CD4-positive, CD25-positive, alpha-beta regulatory T cell (primary cell): ENCODE results near the gene SNURF. TPM values are rescaled to one million over a fixed set of nuclear protein-coding genes. Genes with fewer than 3 reads are reported as not detected.

Experiments
- ATAC-seq, 2 donors: fragments of 150-1000 bp; cut with Tn5 transposase; one replicate each; pipeline ENCODE4 v1.10.0; 2021; ENCODE audit warnings: low read depth in 2 of 2, moderate number of reproducible peaks in 2 of 2, moderate library complexity in 1 of 2
- DNase-seq, 3 donors: peaks; one replicate each; pipeline versions ENCODE4 v3.0.0 to v3.0.0-alpha.2; 2012 to 2022; ENCODE audit warnings: mixed read lengths in 1 of 3
- H3K27ac ChIP-seq: one replicate; pipeline ENCODE4 v1.7.0; 2013; ENCODE audit warnings: mild to moderate bottlenecking, low read length; ENCODE audit not compliant: insufficient read depth, poor library complexity, severe bottlenecking
- H3K27me3 ChIP-seq: one replicate; pipeline ENCODE4 v1.7.0; 2013; ENCODE audit warnings: low read length; ENCODE audit not compliant: control insufficient read depth, insufficient read depth
- H3K36me3 ChIP-seq: one replicate; pipeline ENCODE4 v1.7.0; 2013; ENCODE audit warnings: mild to moderate bottlenecking, low read length, moderate library complexity; ENCODE audit not compliant: control insufficient read depth, insufficient read depth
- H3K4me1 ChIP-seq: 2 replicates; pipeline ENCODE4 v1.7.0; 2013; ENCODE audit warnings: mild to moderate bottlenecking, low read length; ENCODE audit not compliant: insufficient read depth, control insufficient read depth, poor library complexity, severe bottlenecking
- H3K4me3 ChIP-seq: one replicate; pipeline ENCODE4 v1.7.0; 2013; ENCODE audit warnings: low read depth, mild to moderate bottlenecking, low read length, moderate library complexity
- H3K9me3 ChIP-seq, 2 experiments: 1 replicate in 1 of 2; 2 replicates in 1 of 2; pipeline ENCODE4 v1.7.0; 2013; ENCODE audit warnings: low read length in 2 of 2, mild to moderate bottlenecking in 1 of 2, moderate library complexity in 1 of 2; ENCODE audit not compliant: control insufficient read depth in 2 of 2
- H3K27ac Mint-ChIP-seq, 3 donors: one replicate each; pipeline ENCODE4 v1.8.0; 2020 to 2022; ENCODE audit warnings: mild to moderate bottlenecking in 3 of 3, mixed read lengths in 3 of 3, moderate library complexity in 2 of 3
- H3K27me3 Mint-ChIP-seq: one replicate; pipeline ENCODE4 v1.8.0; 2022; ENCODE audit warnings: mild to moderate bottlenecking, mixed read lengths
- H3K36me3 Mint-ChIP-seq: one replicate; pipeline ENCODE4 v1.8.0; 2020; ENCODE audit warnings: mixed read lengths
- H3K4me1 Mint-ChIP-seq, 4 donors: one replicate each; pipeline ENCODE4 v1.8.0; 2020 to 2022; ENCODE audit warnings: mixed read lengths in 4 of 4, mild to moderate bottlenecking in 1 of 4
- H3K4me3 Mint-ChIP-seq, 4 donors: one replicate each; pipeline ENCODE4 v1.8.0; 2020 to 2022; ENCODE audit warnings: mild to moderate bottlenecking in 4 of 4, mixed read lengths in 4 of 4, moderate library complexity in 3 of 4
- H3K9me3 Mint-ChIP-seq, 7 donors: one replicate each; pipeline ENCODE4 v1.8.0; 2020 to 2022; ENCODE audit warnings: mixed read lengths in 7 of 7, mild to moderate bottlenecking in 3 of 7, moderate library complexity in 2 of 7
- polyA plus RNA-seq, 4 donors: library from polyadenylated mRNA; unstranded; fragments of 300-500 nt; fragmentation: Illumina TruSeq; gene quantifications; one replicate each; pipeline ENCODE4 v1.2.3, GENCODE V29; 2021
- total RNA-seq: library from RNA; stranded (reverse); gene quantifications from one replicate; pipeline ENCODE4 v1.2.3, GENCODE V29; 2022

The SNURF gene
- total and polyA plus RNA-seq, 5 donors from 2014 or later = 19.6 to 38.1 (median 32.4) TPM

GRCh38 chr15:24955531-24955921, 739 bp downstream of the SNURF start:
- ATAC-seq = peak in 1 of 2 donors; percentile 2
- peak overlapping the region; percentile 97 to 98 (median 98) for H3K27ac Mint-ChIP-seq
- H3K9me3 ChIP-seq = peaks cover 1 to 12% of the 10 kb centered on the region in 2 experiments

GRCh38 chr15:24956111-24956838, 1.5 kb downstream of the SNURF start:
- no peaks in the 10 kb centered on the region for H3K27me3 Mint-ChIP-seq
- Histone ChIP-seq H3K36me3 (no peaks in the 10 kb centered on the region), H3K4me1 (peaks cover 5% of the 10 kb centered on the region), H3K9me3 (peaks cover 3 to 13% of the 10 kb centered on the region in 2 experiments), H3K27ac (peak overlapping the region; percentile 81), H3K27me3 (no peaks in the 10 kb centered on the region), H3K4me3 (peak overlapping the region; percentile 97)
- peaks cover 5 to 31% (median 11%) of the 10 kb centered on the region in 4 donors for H3K4me1 Mint-ChIP-seq
- H3K9me3 Mint-ChIP-seq = peaks cover 0 to 19% (median 4%) of the 10 kb centered on the region in 7 donors
- peak; percentile 75 to 78 for ATAC-seq
- H3K27ac Mint-ChIP-seq = peak overlapping the region; percentile 97 to 98 (median 98)
- DNase-seq = peak; percentile 64 to 79 (median 68)
- peaks cover 16% of the 10 kb centered on the region for H3K36me3 Mint-ChIP-seq
- peak overlapping the region; percentile 93 to 98 (median 96) for H3K4me3 Mint-ChIP-seq

More at GRCh38 chr15:24955531-24955921, 739 bp downstream of the SNURF start:
- Histone ChIP-seq H3K27me3 (no peaks in the 10 kb centered on the region), H3K27ac (peak overlapping the region; percentile 81), H3K36me3 (no peaks in the 10 kb centered on the region), H3K4me3 (peak overlapping the region; percentile 97), H3K4me1 (peaks cover 5% of the 10 kb centered on the region)
- H3K27me3 Mint-ChIP-seq = no peaks in the 10 kb centered on the region
- DNase-seq = peak in 1 of 3 donors; percentile 1
- H3K4me1 Mint-ChIP-seq = peaks cover 5 to 27% (median 11%) of the 10 kb centered on the region in 4 donors
- peak overlapping the region; percentile 93 to 98 (median 96) for H3K4me3 Mint-ChIP-seq
- H3K9me3 Mint-ChIP-seq = peaks cover 0 to 17% (median 4%) of the 10 kb centered on the region in 7 donors
- peaks cover 10% of the 10 kb centered on the region for H3K36me3 Mint-ChIP-seq

- peaks cover 17% of the 10 kb centered on the region for H3K36me3 Mint-ChIP-seq
- no peak for DNase-seq
- peak overlapping the region in 3 of 4 donors; percentile 4 to 77 (median 50) for H3K4me3 Mint-ChIP-seq
Observed at GRCh38 chr15:24957691-24958090, 2.9 kb downstream of the SNURF start.

GRCh38 chr15:24961967-24962366, 7.2 kb downstream of the SNURF start:
- Mint-ChIP-seq H3K27me3 (no peaks in the 10 kb centered on the region), H3K36me3 (peaks cover 44% of the 10 kb centered on the region), H3K4me3 (no peak overlapping the region), H3K4me1 (peaks cover 7 to 29% (median 10%) of the 10 kb centered on the region in 4 donors), H3K9me3 (peaks cover 0 to 41% (median 16%) of the 10 kb centered on the region in 7 donors), H3K27ac (no peak overlapping the region)
- H3K36me3 ChIP-seq = peaks cover 49% of the 10 kb centered on the region
- H3K4me3 ChIP-seq = no peak overlapping the region
- H3K4me1 ChIP-seq = peaks cover under 1% of the 10 kb centered on the region
- no peak for ATAC-seq
- H3K27ac ChIP-seq = no peak overlapping the region
- DNase-seq = no peak
- peaks cover 13 to 41% of the 10 kb centered on the region in 2 experiments for H3K9me3 ChIP-seq
- H3K27me3 ChIP-seq = no peaks in the 10 kb centered on the region

More at GRCh38 chr15:24957691-24958090, 2.9 kb downstream of the SNURF start:
- Mint-ChIP-seq H3K27ac (no peak overlapping the region), H3K4me1 (peaks cover 5 to 33% (median 11%) of the 10 kb centered on the region in 4 donors), H3K27me3 (no peaks in the 10 kb centered on the region), H3K9me3 (peaks cover 0 to 23% (median 4%) of the 10 kb centered on the region in 7 donors)
- Histone ChIP-seq H3K4me3 (peak overlapping the region; percentile 97), H3K9me3 (peaks cover 6 to 18% of the 10 kb centered on the region in 2 experiments), H3K36me3 (peaks cover 9% of the 10 kb centered on the region), H3K27ac (no peak overlapping the region), H3K4me1 (peaks cover 5% of the 10 kb centered on the region), H3K27me3 (no peaks in the 10 kb centered on the region)
- no peak for ATAC-seq

- no peak overlapping the region for H3K4me3 ChIP-seq
- no peak for DNase-seq
- peaks cover 13 to 44% of the 10 kb centered on the region in 2 experiments for H3K9me3 ChIP-seq
Observed at GRCh38 chr15:24962880-24963279, 8.1 kb downstream of the SNURF start.

GRCh38 chr15:24966364-24967103, 11.7 kb downstream of the SNURF start:
- H3K4me1 Mint-ChIP-seq = peaks cover 0 to 4% (median 3%) of the 10 kb centered on the region in 4 donors
- no peak for ATAC-seq

More at GRCh38 chr15:24962880-24963279, 8.1 kb downstream of the SNURF start:
- peaks cover under 1 to 24% (median 4%) of the 10 kb centered on the region in 4 donors for H3K4me1 Mint-ChIP-seq
- peaks cover 46% of the 10 kb centered on the region for H3K36me3 Mint-ChIP-seq
- no peak for ATAC-seq
- H3K27ac Mint-ChIP-seq = no peak overlapping the region
- no peak overlapping the region for H3K4me3 Mint-ChIP-seq
- Histone ChIP-seq H3K4me1 (no peaks in the 10 kb centered on the region), H3K27me3 (no peaks in the 10 kb centered on the region), H3K27ac (no peak overlapping the region), H3K36me3 (peaks cover 54% of the 10 kb centered on the region)
- H3K9me3 Mint-ChIP-seq = peaks cover 0 to 47% (median 17%) of the 10 kb centered on the region in 7 donors
- no peaks in the 10 kb centered on the region for H3K27me3 Mint-ChIP-seq

GRCh38 chr15:24971052-24971451, 16.3 kb downstream of the SNURF start:
- peaks cover 48% of the 10 kb centered on the region for H3K36me3 Mint-ChIP-seq
- ATAC-seq (no peak), DNase-seq (no peak)
- Histone ChIP-seq H3K27ac (no peak overlapping the region), H3K36me3 (peaks cover 67% of the 10 kb centered on the region), H3K4me1 (no peaks in the 10 kb centered on the region), H3K4me3 (no peak overlapping the region), H3K9me3 (peaks cover 18 to 31% of the 10 kb centered on the region in 2 experiments), H3K27me3 (no peaks in the 10 kb centered on the region)
- H3K4me3 Mint-ChIP-seq = no peak overlapping the region
- H3K9me3 Mint-ChIP-seq = peaks cover 5 to 48% (median 18%) of the 10 kb centered on the region in 7 donors
- H3K4me1 Mint-ChIP-seq = peaks cover 0 to 4% (median 1%) of the 10 kb centered on the region in 4 donors
- H3K27me3 Mint-ChIP-seq = no peaks in the 10 kb centered on the region
- peak overlapping the region in 1 of 3 donors; percentile 16 for H3K27ac Mint-ChIP-seq

More at GRCh38 chr15:24966364-24967103, 11.7 kb downstream of the SNURF start:
- peaks cover 48% of the 10 kb centered on the region for H3K36me3 Mint-ChIP-seq
- H3K27me3 ChIP-seq = no peaks in the 10 kb centered on the region
- no peak for DNase-seq
- no peak overlapping the region for H3K27ac ChIP-seq
- H3K4me3 ChIP-seq = no peak overlapping the region
- peaks cover 12 to 47% of the 10 kb centered on the region in 2 experiments for H3K9me3 ChIP-seq
- H3K4me3 Mint-ChIP-seq = no peak overlapping the region
- peaks cover 5 to 43% (median 16%) of the 10 kb centered on the region in 7 donors for H3K9me3 Mint-ChIP-seq
- peaks cover 78% of the 10 kb centered on the region for H3K36me3 ChIP-seq
- no peaks in the 10 kb centered on the region for H3K27me3 Mint-ChIP-seq
- H3K27ac Mint-ChIP-seq = no peak overlapping the region
- H3K4me1 ChIP-seq = no peaks in the 10 kb centered on the region
